ENCODE results near the gene THY1.

DNA sequence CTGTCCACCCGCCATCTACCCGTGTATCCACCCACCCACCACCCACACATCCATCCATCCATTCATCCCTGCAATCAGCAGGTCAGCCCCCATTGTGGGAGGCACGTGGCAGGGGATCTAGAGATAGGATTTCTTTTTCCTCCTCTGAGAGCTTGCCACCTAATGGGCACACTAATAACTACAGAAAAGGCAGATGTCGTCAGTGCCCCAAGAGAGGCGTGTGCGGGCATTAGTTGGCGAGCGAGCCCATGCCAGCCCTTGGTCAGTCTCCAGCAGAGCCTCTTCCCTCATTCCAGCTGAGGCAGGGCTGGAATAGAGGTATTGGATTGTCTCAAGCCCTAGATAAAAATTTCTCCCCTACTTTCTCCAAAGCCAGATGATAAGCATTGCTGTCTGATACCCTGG, 51.2 kb downstream of the THY1 start:
- TF ChIP-seq, protein P1, sequence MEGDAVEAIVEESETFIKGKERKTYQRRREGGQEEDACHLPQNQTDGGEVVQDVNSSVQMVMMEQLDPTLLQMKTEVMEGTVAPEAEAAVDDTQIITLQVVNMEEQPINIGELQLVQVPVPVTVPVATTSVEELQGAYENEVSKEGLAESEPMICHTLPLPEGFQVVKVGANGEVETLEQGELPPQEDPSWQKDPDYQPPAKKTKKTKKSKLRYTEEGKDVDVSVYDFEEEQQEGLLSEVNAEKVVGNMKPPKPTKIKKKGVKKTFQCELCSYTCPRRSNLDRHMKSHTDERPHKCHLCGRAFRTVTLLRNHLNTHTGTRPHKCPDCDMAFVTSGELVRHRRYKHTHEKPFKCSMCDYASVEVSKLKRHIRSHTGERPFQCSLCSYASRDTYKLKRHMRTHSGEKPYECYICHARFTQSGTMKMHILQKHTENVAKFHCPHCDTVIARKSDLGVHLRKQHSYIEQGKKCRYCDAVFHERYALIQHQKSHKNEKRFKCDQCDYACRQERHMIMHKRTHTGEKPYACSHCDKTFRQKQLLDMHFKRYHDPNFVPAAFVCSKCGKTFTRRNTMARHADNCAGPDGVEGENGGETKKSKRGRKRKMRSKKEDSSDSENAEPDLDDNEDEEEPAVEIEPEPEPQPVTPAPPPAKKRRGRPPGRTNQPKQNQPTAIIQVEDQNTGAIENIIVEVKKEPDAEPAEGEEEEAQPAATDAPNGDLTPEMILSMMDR (IDR thresholded peaks at IDR 0.05): no peak
- TF ChIP-seq POLR2AphosphoS5 (IDR thresholded peaks at IDR 0.05) (no peak), EP300 (IDR thresholded peaks at IDR 0.05) (no peak)

All from upper lobe of left lung (tissue), 4 donors.